PC-3 (cell line): ENCODE measurements around the gene FCHO2. TPM values are rescaled to one million over a fixed set of nuclear protein-coding genes. Genes with fewer than 3 reads are reported as not detected.
A peak's percentile ranks its signal among the peaks of the same experiment; 100 is the strongest.

Experiments
- ATAC-seq: fragments of 200-7000 bp; cut with Tn5 transposase; 2 replicates; pipeline ENCODE4 v1.9.1; 2020; ENCODE audit warnings: mild to moderate bottlenecking, moderate library complexity
- BruUV-seq: library from RNA; stranded (reverse); fragments of 400-500 nt; replicated peaks from 2 replicates; lab custom pipeline; 2021; lab: Mats Ljungman, UMichigan
- CTCF ChIA-PET: fragments of 300-600 bp; sonication (Branson Sonifier 250); formaldehyde crosslinking; loops from one replicate; lab custom pipeline; 2022; ENCODE audit warnings: antibody characterized with exemption; lab: Charles Lee
- POLR2A ChIA-PET: fragments of 300-600 bp; sonication (Branson Sonifier 250); formaldehyde crosslinking; loops from one replicate; lab custom pipeline; 2022; ENCODE audit warnings: antibody characterized with exemption; ENCODE audit not compliant: unreplicated experiment; lab: Charles Lee
- DNase-seq: peaks from one replicate; pipeline ENCODE4 v3.0.0-alpha.2; 2015
- H2AFZ ChIP-seq: fragments of 300-600 bp; sonication (generic); 2 replicates; pipeline ENCODE4 v1.6.0; 2016; ENCODE audit warnings: antibody characterized with exemption, low read length
- H3F3A ChIP-seq: fragments of 300-600 bp; sonication (generic); one replicate; pipeline ENCODE4 v1.6.0; 2017; ENCODE audit warnings: antibody characterized with exemption, low read length, control low read depth, mild to moderate bottlenecking; ENCODE audit not compliant: unreplicated experiment
- H3K27ac ChIP-seq: fragments of 300-600 bp; sonication (generic); 2 replicates; pipeline ENCODE4 v1.5.1; 2016; ENCODE audit warnings: mild to moderate bottlenecking, low read length
- H3K27me3 ChIP-seq: fragments of 300-600 bp; sonication (generic); 2 replicates; pipeline ENCODE4 v1.6.1; 2016; ENCODE audit warnings: low read length, mixed read lengths
- H3K36me3 ChIP-seq: fragments of 300-600 bp; sonication (generic); 2 replicates; pipeline ENCODE4 v1.6.1; 2016; ENCODE audit warnings: low read depth, mixed run types, low read length, mixed read lengths
- H3K4me1 ChIP-seq: fragments of 300-600 bp; sonication (generic); 2 replicates; pipeline ENCODE4 v1.5.1; 2016; ENCODE audit warnings: low read length; ENCODE audit not compliant: insufficient read depth
- H3K4me2 ChIP-seq: fragments of 300-600 bp; sonication (generic); 2 replicates; pipeline ENCODE4 v1.6.0; 2016; ENCODE audit warnings: low read length
- H3K4me3 ChIP-seq: fragments of 300-600 bp; sonication (generic); 2 replicates; pipeline ENCODE4 v1.5.1; 2016; ENCODE audit warnings: mild to moderate bottlenecking, low read length, mixed read lengths
- H3K79me2 ChIP-seq: fragments of 300-600 bp; sonication (generic); 2 replicates; pipeline ENCODE4 v1.6.1; 2017; ENCODE audit warnings: low read length, mixed read lengths
- H3K9ac ChIP-seq: fragments of 300-600 bp; sonication (generic); 2 replicates; pipeline ENCODE4 v1.6.0; 2016; ENCODE audit warnings: mild to moderate bottlenecking, low read length
- H3K9me2 ChIP-seq: fragments of 300-600 bp; sonication (generic); replicated peaks from 2 replicates; pipeline ENCODE4 v1.6.1; 2016; ENCODE audit warnings: mixed run types, low read length, mixed read lengths
- H3K9me3 ChIP-seq: fragments of 300-600 bp; sonication (generic); 2 replicates; pipeline ENCODE4 v1.6.1; 2016; ENCODE audit warnings: low read length, mixed read lengths
- H4K20me1 ChIP-seq: fragments of 300-600 bp; sonication (generic); 2 replicates; pipeline ENCODE4 v1.6.1; 2016; ENCODE audit warnings: low read length, mixed read lengths
- EZH2 ChIP-seq: fragments of 300-600 bp; sonication (generic); IDR thresholded peaks from one replicate; pipeline ENCODE4 v1.6.1; 2017; ENCODE audit warnings: antibody characterized with exemption, mild to moderate bottlenecking, low read length; ENCODE audit not compliant: unreplicated experiment
- EZH2phosphoT487 ChIP-seq: fragments of 300-600 bp; sonication (generic); IDR thresholded peaks from 2 replicates; pipeline ENCODE4 v1.6.1; 2018; ENCODE audit warnings: mild to moderate bottlenecking, antibody characterized with exemption, low read length, borderline replicate concordance
- intact Hi-C: fragments of 100-400 bp; cut with micrococcal nuclease; formaldehyde crosslinking; loops from 2 replicates; pipeline ENCODE4 v1.9.0; 2023
- total RNA-seq: library from RNA; depleted of rRNA; stranded (reverse); fragments of >200 nt; gene quantifications from 2 replicates; pipeline ENCODE4 v1.2.3, GENCODE V29; 2014
- TF ChIP-seq, protein P1 (sequence below): fragments of 300-600 bp; sonication (generic); conservative IDR thresholded peaks from 2 replicates; pipeline ENCODE4 v1.5.1; 2017; ENCODE audit warnings: antibody characterized with exemption, low read depth, mild to moderate bottlenecking, low read length

Gene FCHO2
- total RNA-seq, 1 experiment from 2014 or later: 5.9 TPM

DNA sequence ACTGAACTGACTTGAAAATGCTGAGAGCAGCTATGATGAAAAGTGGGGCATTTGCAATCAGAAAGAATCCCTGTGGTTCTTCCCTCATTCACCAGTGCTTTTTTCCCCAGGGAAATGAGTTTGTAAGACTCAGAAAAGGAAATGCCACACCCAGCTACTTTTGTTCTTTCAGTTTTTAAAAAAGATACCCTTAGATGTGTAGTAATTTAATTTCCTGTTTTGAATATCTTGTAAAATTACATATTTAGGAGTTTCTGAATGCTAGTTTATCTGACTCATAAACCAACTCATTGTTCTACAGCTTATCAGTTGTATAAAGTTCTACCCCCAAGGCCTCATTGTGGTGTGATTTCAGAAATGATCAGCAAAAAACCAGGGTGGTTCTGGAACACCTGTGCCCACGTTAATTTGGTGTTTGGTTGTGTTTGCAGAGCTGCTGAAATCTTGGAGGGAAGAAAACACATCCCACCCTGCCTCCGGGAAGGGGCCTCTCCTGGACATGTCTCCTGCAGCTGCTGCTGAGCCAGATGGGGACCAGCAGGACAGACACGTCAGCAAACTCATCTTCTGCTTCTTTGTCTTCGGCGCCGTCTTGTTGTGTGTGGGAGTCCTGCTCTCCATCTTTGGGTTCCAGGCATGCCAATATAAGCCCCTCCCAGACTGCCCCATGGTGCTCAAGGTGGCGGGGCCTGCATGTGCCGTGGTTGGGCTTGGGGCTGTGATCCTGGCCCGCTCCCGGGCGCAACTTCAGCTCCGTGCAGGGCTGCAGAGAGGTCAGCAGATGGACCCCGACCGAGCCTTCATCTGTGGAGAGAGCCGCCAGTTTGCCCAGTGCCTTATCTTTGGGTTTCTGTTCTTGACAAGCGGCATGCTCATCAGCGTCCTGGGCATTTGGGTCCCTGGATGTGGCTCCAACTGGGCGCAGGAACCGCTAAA lies 167.3 kb downstream of the FCHO2 start:
- no peak overlapping the region for H3K4me3 ChIP-seq
- TF ChIP-seq EZH2 (no peak), EZH2phosphoT487 (no peak)
- TF ChIP-seq, protein P1, sequence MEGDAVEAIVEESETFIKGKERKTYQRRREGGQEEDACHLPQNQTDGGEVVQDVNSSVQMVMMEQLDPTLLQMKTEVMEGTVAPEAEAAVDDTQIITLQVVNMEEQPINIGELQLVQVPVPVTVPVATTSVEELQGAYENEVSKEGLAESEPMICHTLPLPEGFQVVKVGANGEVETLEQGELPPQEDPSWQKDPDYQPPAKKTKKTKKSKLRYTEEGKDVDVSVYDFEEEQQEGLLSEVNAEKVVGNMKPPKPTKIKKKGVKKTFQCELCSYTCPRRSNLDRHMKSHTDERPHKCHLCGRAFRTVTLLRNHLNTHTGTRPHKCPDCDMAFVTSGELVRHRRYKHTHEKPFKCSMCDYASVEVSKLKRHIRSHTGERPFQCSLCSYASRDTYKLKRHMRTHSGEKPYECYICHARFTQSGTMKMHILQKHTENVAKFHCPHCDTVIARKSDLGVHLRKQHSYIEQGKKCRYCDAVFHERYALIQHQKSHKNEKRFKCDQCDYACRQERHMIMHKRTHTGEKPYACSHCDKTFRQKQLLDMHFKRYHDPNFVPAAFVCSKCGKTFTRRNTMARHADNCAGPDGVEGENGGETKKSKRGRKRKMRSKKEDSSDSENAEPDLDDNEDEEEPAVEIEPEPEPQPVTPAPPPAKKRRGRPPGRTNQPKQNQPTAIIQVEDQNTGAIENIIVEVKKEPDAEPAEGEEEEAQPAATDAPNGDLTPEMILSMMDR: no peak
- peak overlapping the region; percentile 37 for H3K4me2 ChIP-seq
- peak overlapping the region; percentile 49 for H3K27ac ChIP-seq
- no peaks in the 10 kb centered on the region for H4K20me1 ChIP-seq
- ChIA-PET POLR2A (no interaction called here), CTCF (no interaction called here)
- H3K36me3 ChIP-seq: no peaks in the 10 kb centered on the region
- no peaks in the 10 kb centered on the region for H3K9me2 ChIP-seq
- no peaks in the 10 kb centered on the region for H3F3A ChIP-seq
- DNase-seq: peak; percentile 21
- peaks cover 21% of the 10 kb centered on the region for H3K4me1 ChIP-seq
- intact Hi-C loops: no loop called here
- no TSS peak for BruUV-seq
- no peak overlapping the region for H2AFZ ChIP-seq
- no peaks in the 10 kb centered on the region for H3K9me3 ChIP-seq
- H3K79me2 ChIP-seq: no peaks in the 10 kb centered on the region
- H3K27me3 ChIP-seq: no peaks in the 10 kb centered on the region
- H3K9ac ChIP-seq: peak overlapping the region; percentile 19; the same call in 1 of the 2 replicates
- ATAC-seq: peak; percentile 7; the same call in 1 of the 2 replicates

DNA sequence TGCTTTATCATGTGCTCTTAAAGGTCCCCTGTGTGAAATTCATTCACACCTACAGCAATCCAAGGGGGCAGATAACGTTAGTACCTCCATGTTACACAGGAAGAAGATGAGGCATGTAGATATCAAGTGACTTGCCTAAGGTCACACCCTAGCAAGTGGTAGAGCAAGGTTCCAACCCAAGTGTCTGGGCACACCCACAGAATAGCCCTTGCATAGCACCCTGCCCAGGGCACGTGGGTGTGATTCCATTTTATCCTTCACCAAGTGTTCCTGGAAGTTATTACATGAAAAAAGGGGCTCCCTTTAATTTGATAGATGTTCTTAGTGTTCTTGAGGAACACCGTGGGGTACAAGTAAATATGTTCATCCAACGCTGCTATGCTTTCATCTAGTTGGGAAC lies 169.4 kb downstream of the FCHO2 start:
- CTCF ChIA-PET: no interaction called here

More for the DNA sequence above, 169.4 kb downstream of the FCHO2 start:
- H3K9me2 ChIP-seq: no peaks in the 10 kb centered on the region
- no peak overlapping the region for H3K4me2 ChIP-seq
- H3K27me3 ChIP-seq: no peaks in the 10 kb centered on the region
- no peak overlapping the region for H2AFZ ChIP-seq
- no peak overlapping the region for H3K27ac ChIP-seq
- DNase-seq: no peak
- ATAC-seq: no peak
- no peak overlapping the region for H3K9ac ChIP-seq
- TF ChIP-seq EZH2: no peak
- TF ChIP-seq, protein P1: no peak
- TF ChIP-seq EZH2phosphoT487: no peak
- no peaks in the 10 kb centered on the region for H3K79me2 ChIP-seq
- no peaks in the 10 kb centered on the region for H4K20me1 ChIP-seq
- no peak overlapping the region for H3K4me3 ChIP-seq
- peaks cover 21% of the 10 kb centered on the region for H3K4me1 ChIP-seq
- H3F3A ChIP-seq: no peaks in the 10 kb centered on the region
- no peaks in the 10 kb centered on the region for H3K36me3 ChIP-seq
- POLR2A ChIA-PET: no interaction called here
- intact Hi-C loops: no loop called here
- no TSS peak for BruUV-seq
- H3K9me3 ChIP-seq: no peaks in the 10 kb centered on the region
